ENCODE measurements around the gene EEF1AKMT1.

Gene EEF1AKMT1

DNA sequence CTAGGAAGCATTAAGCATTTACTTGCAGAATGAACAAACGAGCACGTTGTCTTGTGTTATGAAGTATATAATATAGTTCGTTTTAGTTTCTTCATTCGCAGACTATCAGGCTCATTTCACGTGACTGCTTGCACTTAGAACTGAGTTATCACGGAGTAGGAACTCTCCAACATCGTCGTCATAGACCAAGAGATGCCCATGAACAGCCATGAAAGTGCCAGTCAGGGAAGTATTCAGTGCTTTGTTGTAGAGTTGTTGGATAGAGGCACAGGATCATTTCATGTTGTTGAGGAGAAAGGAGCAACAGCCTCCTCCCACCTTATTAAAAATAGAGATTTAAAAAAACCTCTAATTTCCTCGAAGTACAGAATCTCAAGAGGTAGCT is 71.2 kb downstream of the EEF1AKMT1 start:
- H3K4me1 ChIP-seq (ENCODE audit: control insufficient read depth, insufficient read depth, low read length) = no peaks in the 10 kb centered on the region
- H3K27me3 ChIP-seq (ENCODE audit: control insufficient read depth, insufficient read depth, low read length, poor library complexity, severe bottlenecking) = peaks cover 35% of the 10 kb centered on the region
- no peak overlapping the region for H3K27ac ChIP-seq (ENCODE audit: insufficient read depth, low read depth, low read length, poor library complexity, severe bottlenecking)
- H3K36me3 ChIP-seq (ENCODE audit: control insufficient read depth, insufficient read depth, low read length) = no peaks in the 10 kb centered on the region
- H3K9me3 ChIP-seq (ENCODE audit: control insufficient read depth, low read length) = no peaks in the 10 kb centered on the region
- H3K4me3 ChIP-seq (ENCODE audit: insufficient read depth, low read depth, low read length) = peak overlapping the region; percentile 71
- whole genome bisulfite sequencing, 2 experiments = 55 to 60% methylated on average over 9 of the region's 9 CpGs

DNA sequence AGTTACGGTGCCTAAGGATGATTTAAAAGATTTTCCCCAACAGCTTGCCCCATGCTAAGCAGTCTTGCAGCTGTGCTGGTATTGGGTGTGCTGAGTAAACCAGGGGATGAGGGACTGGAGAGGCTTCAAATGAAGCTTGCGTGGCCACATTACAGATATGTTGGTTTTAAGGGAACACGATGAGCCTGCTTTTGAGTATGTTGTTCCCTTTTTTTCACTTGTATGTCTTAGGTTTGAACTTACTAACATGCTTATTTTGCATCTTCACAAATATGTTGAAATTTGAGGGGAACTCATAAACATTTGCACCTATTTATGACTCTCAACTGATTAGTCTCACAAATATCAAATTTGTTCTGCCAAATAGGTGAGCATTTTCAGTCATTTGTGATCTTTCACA is 72.3 kb downstream of the EEF1AKMT1 start:
- H3K36me3 ChIP-seq (ENCODE audit: control insufficient read depth, insufficient read depth, low read length) = no peaks in the 10 kb centered on the region
- no peaks in the 10 kb centered on the region for H3K9me3 ChIP-seq (ENCODE audit: control insufficient read depth, low read length)
- no peaks in the 10 kb centered on the region for H3K4me1 ChIP-seq (ENCODE audit: control insufficient read depth, insufficient read depth, low read length)
- no peak overlapping the region for H3K4me3 ChIP-seq (ENCODE audit: insufficient read depth, low read depth, low read length)
- no peak overlapping the region for H3K27ac ChIP-seq (ENCODE audit: insufficient read depth, low read depth, low read length, poor library complexity, severe bottlenecking)
- WGBS, 2 experiments = 92 to 94% methylated on average over 3 of the region's 3 CpGs
- peaks cover 35% of the 10 kb centered on the region for H3K27me3 ChIP-seq (ENCODE audit: control insufficient read depth, insufficient read depth, low read length, poor library complexity, severe bottlenecking)

DNA sequence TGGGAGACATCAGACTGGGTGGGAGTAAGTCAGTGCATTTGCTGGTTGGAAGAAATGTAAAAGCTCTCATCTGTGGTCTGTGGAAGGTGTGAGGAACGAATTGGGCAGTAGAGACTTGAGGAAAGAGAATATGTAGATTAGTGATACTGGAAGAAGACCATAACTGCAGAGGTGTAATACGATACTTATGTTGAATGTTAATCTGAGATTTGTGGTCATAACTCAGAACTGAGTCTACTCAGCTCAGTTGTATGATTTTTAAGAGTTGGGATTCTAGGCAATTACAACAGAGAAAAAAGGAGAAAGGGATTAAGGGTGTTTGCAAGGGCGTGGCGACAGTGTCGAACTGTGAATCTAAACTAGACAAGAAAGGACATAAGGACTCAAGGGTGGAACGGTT is 73.5 kb downstream of the EEF1AKMT1 start:
- no peaks in the 10 kb centered on the region for H3K4me1 ChIP-seq (ENCODE audit: control insufficient read depth, insufficient read depth, low read length)
- H3K9me3 ChIP-seq (ENCODE audit: control insufficient read depth, low read length) = no peaks in the 10 kb centered on the region
- H3K36me3 ChIP-seq (ENCODE audit: control insufficient read depth, insufficient read depth, low read length) = no peaks in the 10 kb centered on the region
- 91 to 92% methylated on average over 6 of the region's 6 CpGs for WGBS, 2 experiments
- no peak overlapping the region for H3K27ac ChIP-seq (ENCODE audit: insufficient read depth, low read depth, low read length, poor library complexity, severe bottlenecking)
- H3K27me3 ChIP-seq (ENCODE audit: control insufficient read depth, insufficient read depth, low read length, poor library complexity, severe bottlenecking) = peaks cover 35% of the 10 kb centered on the region
- no peak overlapping the region for H3K4me3 ChIP-seq (ENCODE audit: insufficient read depth, low read depth, low read length)

DNA sequence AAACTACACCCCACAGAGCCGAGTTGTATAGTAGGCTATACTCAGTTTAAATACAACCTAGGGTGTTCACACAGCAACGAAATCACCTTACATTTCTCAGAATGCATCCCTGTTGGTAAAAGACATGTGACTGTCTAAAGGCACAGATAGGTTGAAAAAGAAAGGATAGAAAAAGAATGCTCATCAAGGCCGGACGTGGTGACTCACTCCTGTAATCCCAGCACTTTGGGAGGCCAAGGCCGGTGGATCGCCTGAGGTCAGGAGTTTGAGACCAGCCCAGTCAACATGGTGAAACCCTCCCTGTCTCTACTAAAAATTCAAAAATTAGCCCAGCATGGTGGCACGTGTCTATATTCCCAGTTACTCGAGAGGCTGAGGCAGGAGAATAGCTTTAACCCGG is 74.0 kb downstream of the EEF1AKMT1 start:
- no peaks in the 10 kb centered on the region for H3K36me3 ChIP-seq (ENCODE audit: control insufficient read depth, insufficient read depth, low read length)
- peaks cover 35% of the 10 kb centered on the region for H3K27me3 ChIP-seq (ENCODE audit: control insufficient read depth, insufficient read depth, low read length, poor library complexity, severe bottlenecking)
- H3K9me3 ChIP-seq (ENCODE audit: control insufficient read depth, low read length) = no peaks in the 10 kb centered on the region
- H3K4me1 ChIP-seq (ENCODE audit: control insufficient read depth, insufficient read depth, low read length) = no peaks in the 10 kb centered on the region
- no peak overlapping the region for H3K27ac ChIP-seq (ENCODE audit: insufficient read depth, low read depth, low read length, poor library complexity, severe bottlenecking)
- WGBS, 2 experiments = 89 to 93% methylated on average over 8 to 9 of the region's 9 CpGs
- H3K4me3 ChIP-seq (ENCODE audit: insufficient read depth, low read depth, low read length) = no peak overlapping the region

DNA sequence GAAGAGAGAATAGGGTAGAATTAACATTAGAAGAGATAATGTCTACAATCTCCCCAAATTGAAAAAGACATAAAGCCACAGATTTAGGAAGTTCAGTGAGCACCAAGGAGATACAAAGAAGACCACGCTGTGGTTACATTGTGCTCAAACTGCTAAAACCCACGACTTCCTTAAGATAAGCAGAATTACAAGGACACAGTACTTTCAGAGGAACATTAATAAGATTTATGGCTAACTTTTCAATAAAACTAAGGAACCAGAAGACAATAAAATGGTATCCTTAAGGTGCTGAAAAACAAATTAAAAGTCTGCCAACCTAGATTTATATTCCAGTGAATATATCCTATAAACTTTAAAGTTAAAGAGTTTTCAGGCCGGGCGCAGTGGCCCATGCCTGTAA is 77.7 kb downstream of the EEF1AKMT1 start:
- Histone ChIP-seq H3K9me3 (ENCODE audit: control insufficient read depth, low read length) (no peaks in the 10 kb centered on the region), H3K36me3 (ENCODE audit: control insufficient read depth, insufficient read depth, low read length) (no peaks in the 10 kb centered on the region), H3K4me3 (ENCODE audit: insufficient read depth, low read depth, low read length) (no peak overlapping the region), H3K27me3 (ENCODE audit: control insufficient read depth, insufficient read depth, low read length, poor library complexity, severe bottlenecking) (peaks cover 11% of the 10 kb centered on the region), H3K4me1 (ENCODE audit: control insufficient read depth, insufficient read depth, low read length) (no peaks in the 10 kb centered on the region), H3K27ac (ENCODE audit: insufficient read depth, low read depth, low read length, poor library complexity, severe bottlenecking) (no peak overlapping the region)
- 83 to 92% methylated on average over 4 of the region's 4 CpGs for whole genome bisulfite sequencing, 2 experiments

DNA sequence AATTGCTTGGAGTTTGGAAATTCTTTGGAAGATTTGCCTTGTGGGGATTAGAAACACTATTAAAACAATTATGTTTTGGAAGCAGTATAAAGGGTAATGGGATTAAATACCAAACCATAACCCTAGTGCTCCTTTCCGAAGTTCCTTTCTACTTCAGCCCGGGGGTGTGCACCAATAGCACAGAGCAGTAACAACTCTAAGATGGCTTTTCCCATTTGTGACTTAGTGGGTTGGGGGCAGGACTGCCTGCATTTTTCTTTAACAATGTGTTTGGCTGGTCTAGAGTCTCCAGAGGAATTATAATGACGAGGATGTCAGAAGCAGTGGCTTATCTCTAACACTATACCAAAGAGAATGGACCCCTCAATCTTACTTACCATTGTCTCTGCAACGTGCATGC is 82.1 kb downstream of the EEF1AKMT1 start:
- 62 to 68% methylated on average over 3 to 4 of the region's 4 CpGs for WGBS, 2 experiments
- no peaks in the 10 kb centered on the region for H3K4me1 ChIP-seq (ENCODE audit: control insufficient read depth, insufficient read depth, low read length)
- no peak overlapping the region for H3K4me3 ChIP-seq (ENCODE audit: insufficient read depth, low read depth, low read length)
- no peaks in the 10 kb centered on the region for H3K9me3 ChIP-seq (ENCODE audit: control insufficient read depth, low read length)
- H3K27me3 ChIP-seq (ENCODE audit: control insufficient read depth, insufficient read depth, low read length, poor library complexity, severe bottlenecking) = no peaks in the 10 kb centered on the region
- no peak overlapping the region for H3K27ac ChIP-seq (ENCODE audit: insufficient read depth, low read depth, low read length, poor library complexity, severe bottlenecking)
- H3K36me3 ChIP-seq (ENCODE audit: control insufficient read depth, insufficient read depth, low read length) = no peaks in the 10 kb centered on the region

DNA sequence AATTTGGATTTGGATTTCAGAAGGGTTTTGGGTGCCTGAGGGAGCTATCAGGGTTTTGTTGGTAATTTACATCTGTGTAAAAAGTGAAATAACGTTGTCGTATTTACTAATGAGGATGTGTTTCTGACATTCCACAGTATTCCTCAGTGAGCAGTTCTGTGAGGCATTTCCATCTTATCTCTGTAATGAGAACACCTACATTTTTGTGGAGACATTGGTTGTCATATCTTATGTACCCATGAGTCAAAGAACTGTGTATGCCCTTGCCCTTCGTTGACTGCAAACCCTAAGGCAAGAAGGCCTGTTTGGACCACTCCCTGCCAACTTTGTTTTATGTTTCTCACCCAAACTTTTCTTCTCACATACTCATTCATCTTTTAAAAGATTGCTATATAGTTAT is 84.5 kb downstream of the EEF1AKMT1 start:
- Histone ChIP-seq H3K4me3 (ENCODE audit: insufficient read depth, low read depth, low read length) (no peak overlapping the region), H3K9me3 (ENCODE audit: control insufficient read depth, low read length) (no peaks in the 10 kb centered on the region), H3K36me3 (ENCODE audit: control insufficient read depth, insufficient read depth, low read length) (no peaks in the 10 kb centered on the region), H3K27me3 (ENCODE audit: control insufficient read depth, insufficient read depth, low read length, poor library complexity, severe bottlenecking) (no peaks in the 10 kb centered on the region), H3K4me1 (ENCODE audit: control insufficient read depth, insufficient read depth, low read length) (no peaks in the 10 kb centered on the region), H3K27ac (ENCODE audit: insufficient read depth, low read depth, low read length, poor library complexity, severe bottlenecking) (no peak overlapping the region)
- 95 to 97% methylated on average over 3 of the region's 3 CpGs for WGBS, 2 experiments

DNA sequence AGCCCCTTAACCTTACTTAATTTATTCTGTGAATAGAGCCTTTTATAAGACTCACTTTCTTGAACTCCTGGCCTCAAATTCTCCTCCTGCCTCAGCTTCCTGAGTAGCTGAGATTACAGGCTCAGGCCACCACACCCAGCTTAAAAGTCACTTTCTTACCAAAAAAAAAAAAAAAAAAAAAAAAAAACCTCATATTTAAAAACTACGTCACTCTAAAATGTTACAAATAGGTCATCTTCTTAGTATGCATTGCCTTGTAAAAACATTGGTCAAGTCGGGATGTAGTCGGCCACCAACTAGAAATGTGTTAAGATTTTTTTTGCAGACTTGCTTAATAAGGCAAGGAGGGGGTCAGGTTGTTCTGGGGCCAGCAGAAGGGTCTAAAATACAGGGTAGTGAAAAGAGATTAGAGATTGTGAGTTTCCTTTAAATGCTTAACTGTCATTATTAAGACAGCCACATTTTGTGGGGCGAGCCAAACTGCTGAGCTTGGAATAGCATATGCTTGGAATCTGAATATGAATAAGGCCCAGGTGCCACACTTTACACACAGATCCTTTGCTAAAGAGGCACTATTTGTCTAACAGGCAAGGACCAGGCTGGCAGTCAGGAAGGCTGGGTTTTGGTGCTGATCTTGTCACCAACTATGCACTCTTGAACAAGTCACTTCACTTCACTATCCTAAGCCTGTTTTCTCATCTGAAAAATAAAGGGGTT is 86.7 kb downstream of the EEF1AKMT1 start:
- no peaks in the 10 kb centered on the region for H3K9me3 ChIP-seq (ENCODE audit: control insufficient read depth, low read length)
- H3K4me3 ChIP-seq (ENCODE audit: insufficient read depth, low read depth, low read length) = no peak overlapping the region
- no peak overlapping the region for H3K27ac ChIP-seq (ENCODE audit: insufficient read depth, low read depth, low read length, poor library complexity, severe bottlenecking)
- no peaks in the 10 kb centered on the region for H3K27me3 ChIP-seq (ENCODE audit: control insufficient read depth, insufficient read depth, low read length, poor library complexity, severe bottlenecking)
- WGBS, 2 experiments = 90 to 98% methylated on average over 4 of the region's 4 CpGs
- H3K36me3 ChIP-seq (ENCODE audit: control insufficient read depth, insufficient read depth, low read length) = no peaks in the 10 kb centered on the region
- no peaks in the 10 kb centered on the region for H3K4me1 ChIP-seq (ENCODE audit: control insufficient read depth, insufficient read depth, low read length)

DNA sequence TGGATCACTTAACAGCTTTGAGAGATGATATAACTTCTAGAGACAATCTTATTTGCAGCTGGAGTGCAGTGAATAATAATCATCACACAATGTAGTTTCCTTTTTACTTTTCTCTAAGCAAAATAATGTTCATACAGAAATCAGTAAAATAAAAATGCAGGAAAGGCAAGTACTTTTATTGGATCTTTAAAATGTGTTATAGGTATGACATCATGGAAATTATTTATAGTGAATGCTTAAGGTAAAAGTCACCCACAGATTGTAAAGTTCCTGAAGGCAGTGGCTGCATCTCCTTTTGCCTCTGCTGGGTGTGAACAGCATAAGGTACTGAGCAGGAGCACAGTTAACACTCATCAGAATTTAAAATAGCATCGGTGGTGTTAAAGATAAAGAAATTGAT is 87.6 kb downstream of the EEF1AKMT1 start:
- H3K27ac ChIP-seq (ENCODE audit: insufficient read depth, low read depth, low read length, poor library complexity, severe bottlenecking) = no peak overlapping the region
- H3K36me3 ChIP-seq (ENCODE audit: control insufficient read depth, insufficient read depth, low read length) = no peaks in the 10 kb centered on the region
- H3K27me3 ChIP-seq (ENCODE audit: control insufficient read depth, insufficient read depth, low read length, poor library complexity, severe bottlenecking) = no peaks in the 10 kb centered on the region
- H3K4me3 ChIP-seq (ENCODE audit: insufficient read depth, low read depth, low read length) = no peak overlapping the region
- H3K4me1 ChIP-seq (ENCODE audit: control insufficient read depth, insufficient read depth, low read length) = peaks cover 5% of the 10 kb centered on the region
- no CpG with 5 or more reads among the region's 1 CpG for WGBS, 2 experiments
- no peaks in the 10 kb centered on the region for H3K9me3 ChIP-seq (ENCODE audit: control insufficient read depth, low read length)

DNA sequence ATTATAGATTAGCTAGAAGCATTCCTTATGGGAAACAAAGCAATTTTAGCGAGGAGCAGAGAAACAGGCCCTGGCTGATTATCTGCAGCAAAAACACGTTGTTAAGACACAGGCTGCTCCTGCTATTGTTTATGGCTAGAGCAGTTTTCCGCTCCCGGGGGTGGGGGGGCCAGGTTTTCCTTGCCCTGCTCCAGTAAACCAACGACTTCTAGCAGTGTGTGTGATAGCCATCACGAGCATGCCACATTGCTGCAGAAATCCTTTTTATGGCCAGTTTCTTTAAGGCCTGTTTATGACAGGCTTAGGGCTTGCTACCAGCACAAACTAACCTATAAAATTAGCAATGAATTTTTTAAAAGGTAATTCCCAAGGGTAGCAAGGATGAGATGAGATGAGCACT is 88.7 kb downstream of the EEF1AKMT1 start:
- H3K27ac ChIP-seq (ENCODE audit: insufficient read depth, low read depth, low read length, poor library complexity, severe bottlenecking) = no peak overlapping the region
- 70 to 78% methylated on average over 6 of the region's 6 CpGs for WGBS, 2 experiments
- no peak overlapping the region for H3K4me3 ChIP-seq (ENCODE audit: insufficient read depth, low read depth, low read length)
- H3K4me1 ChIP-seq (ENCODE audit: control insufficient read depth, insufficient read depth, low read length) = peaks cover 5% of the 10 kb centered on the region
- no peaks in the 10 kb centered on the region for H3K9me3 ChIP-seq (ENCODE audit: control insufficient read depth, low read length)
- no peaks in the 10 kb centered on the region for H3K27me3 ChIP-seq (ENCODE audit: control insufficient read depth, insufficient read depth, low read length, poor library complexity, severe bottlenecking)
- no peaks in the 10 kb centered on the region for H3K36me3 ChIP-seq (ENCODE audit: control insufficient read depth, insufficient read depth, low read length)

DNA sequence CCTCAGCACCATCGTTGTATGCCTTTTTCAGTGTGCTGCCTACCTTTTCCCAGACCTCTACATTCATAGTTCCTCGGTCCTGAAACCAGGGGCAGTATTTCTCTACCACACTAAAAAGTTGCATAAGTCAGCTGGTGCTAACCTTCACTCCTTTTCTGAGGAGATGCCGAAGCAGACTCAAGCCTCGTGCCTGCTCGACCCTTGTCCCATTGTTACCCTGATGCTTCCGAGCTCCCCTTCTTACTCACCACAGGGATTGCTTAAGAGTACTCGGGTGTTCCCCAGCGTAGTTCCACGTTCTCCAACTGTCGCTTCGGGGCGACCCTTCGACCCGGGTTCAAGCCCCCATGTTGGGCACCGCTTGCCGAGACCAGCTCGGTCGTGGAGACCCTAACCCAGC is 89.2 kb downstream of the EEF1AKMT1 start:
- H3K27ac ChIP-seq (ENCODE audit: insufficient read depth, low read depth, low read length, poor library complexity, severe bottlenecking) = no peak overlapping the region
- H3K9me3 ChIP-seq (ENCODE audit: control insufficient read depth, low read length) = no peaks in the 10 kb centered on the region
- 77 to 80% methylated on average over 17 of the region's 18 CpGs for WGBS, 2 experiments
- H3K4me1 ChIP-seq (ENCODE audit: control insufficient read depth, insufficient read depth, low read length) = peaks cover 5% of the 10 kb centered on the region
- no peaks in the 10 kb centered on the region for H3K27me3 ChIP-seq (ENCODE audit: control insufficient read depth, insufficient read depth, low read length, poor library complexity, severe bottlenecking)
- no peak overlapping the region for H3K4me3 ChIP-seq (ENCODE audit: insufficient read depth, low read depth, low read length)
- H3K36me3 ChIP-seq (ENCODE audit: control insufficient read depth, insufficient read depth, low read length) = no peaks in the 10 kb centered on the region

Measured in ectodermal cell (in vitro differentiated cells).